Measurements from ENCODE around the gene THEM4.

- no peak for TF ChIP-seq CTCF (IDR thresholded peaks at IDR 0.05)
- TF ChIP-seq POLR2A (IDR thresholded peaks at IDR 0.05): no peak
These were observed 44.2 kb upstream of the THEM4 start for GRCh38 chr1:151953409-151954094.
